ENCODE results near the gene SLC38A7. TPM values are rescaled to one million over a fixed set of nuclear protein-coding genes. Genes with fewer than 3 reads are reported as not detected.
"Not testable (repeated sequence)": the region's sequence is repeated elsewhere in the genome, so short reads cannot be mapped to it uniquely, and the experiment has no call there.

Gene SLC38A7
- total RNA-seq, 1 donor: 18.6 TPM

GRCh38 chr16:58678716-58679115, 5.9 kb downstream of the SLC38A7 start:
- peak in 1 of 3 donors; percentile 45 for DNase-seq (ENCODE audit: low read depth in 2 of 3, low spot score in 2 of 3)

DNA sequence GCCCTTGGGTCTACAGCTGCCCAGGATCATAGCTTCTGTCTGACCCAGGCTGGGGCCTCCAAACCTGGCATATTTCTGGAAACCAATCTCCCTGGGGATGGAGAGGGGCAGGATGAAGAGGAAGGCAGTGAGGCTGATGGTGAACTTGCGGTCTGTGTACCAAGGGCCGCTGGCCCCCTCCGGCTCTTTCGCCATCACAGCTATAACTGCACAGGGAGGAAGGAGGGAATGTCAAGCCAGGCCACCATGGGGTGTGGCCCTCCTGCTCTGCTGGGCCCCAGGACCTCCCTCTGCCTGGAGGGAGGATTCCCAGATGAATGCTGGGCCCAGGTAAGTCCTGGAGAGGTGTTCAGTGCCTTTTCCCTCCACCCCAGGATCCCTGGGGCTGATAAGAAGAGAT, 6.3 kb downstream of the SLC38A7 start:
- DNase-seq (ENCODE audit: low read depth in 2 of 3, low spot score in 2 of 3): no peak

GRCh38 chr16:58670946-58671583, 13.5 kb downstream of the SLC38A7 start:
- no peak for DNase-seq (ENCODE audit: low read depth in 2 of 3, low spot score in 2 of 3)

DNA sequence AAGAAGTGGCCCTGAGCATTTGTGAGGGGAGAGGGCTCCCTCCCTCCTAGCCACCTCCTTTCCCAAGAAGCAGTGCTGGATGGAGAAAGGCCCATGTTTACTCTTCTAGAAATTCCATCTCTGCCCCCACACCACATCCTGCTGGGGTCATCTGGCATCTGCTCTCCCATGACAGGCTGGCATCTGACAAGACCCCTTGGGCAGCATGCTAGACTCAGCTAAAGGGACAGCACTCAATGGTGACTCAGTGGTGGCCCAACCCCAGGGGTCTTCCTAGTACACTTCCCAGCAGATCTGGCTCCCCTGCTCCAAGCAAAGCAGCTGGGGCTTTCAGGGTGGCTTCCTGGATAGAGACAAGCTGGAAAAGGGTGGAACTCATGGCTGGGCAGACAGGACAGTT, 14.4 kb downstream of the SLC38A7 start:
- no peak for DNase-seq (ENCODE audit: low read depth in 2 of 3, low spot score in 2 of 3)

DNA sequence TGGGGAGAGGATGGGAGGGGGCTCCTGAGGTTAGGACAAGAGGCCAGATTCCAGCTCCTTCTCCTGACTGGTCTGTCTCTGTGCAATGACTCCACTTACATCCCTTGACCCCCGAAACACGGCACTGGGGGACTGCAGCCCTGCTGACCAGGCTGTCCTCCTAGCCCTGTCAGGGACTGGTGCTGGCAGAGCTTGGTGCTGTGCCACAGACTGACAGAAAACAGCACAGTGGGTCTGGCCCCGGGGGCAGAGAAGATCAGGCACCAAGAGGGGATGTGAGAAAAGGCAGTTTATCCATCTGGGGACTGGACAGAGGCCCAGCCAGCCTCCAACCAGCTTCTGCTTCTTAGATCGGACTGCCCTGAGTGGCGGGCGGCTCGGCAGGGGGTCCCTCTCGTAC, 19.4 kb downstream of the SLC38A7 start:
- DNase-seq (ENCODE audit: low read depth in 2 of 3, low spot score in 2 of 3): no peak

- peak in 2 of 3 donors; percentile 68 to 81 for DNase-seq (ENCODE audit: low read depth in 2 of 3, low spot score in 2 of 3)
These were observed 23.3 kb downstream of the SLC38A7 start for GRCh38 chr16:58661199-58661830.

DNA sequence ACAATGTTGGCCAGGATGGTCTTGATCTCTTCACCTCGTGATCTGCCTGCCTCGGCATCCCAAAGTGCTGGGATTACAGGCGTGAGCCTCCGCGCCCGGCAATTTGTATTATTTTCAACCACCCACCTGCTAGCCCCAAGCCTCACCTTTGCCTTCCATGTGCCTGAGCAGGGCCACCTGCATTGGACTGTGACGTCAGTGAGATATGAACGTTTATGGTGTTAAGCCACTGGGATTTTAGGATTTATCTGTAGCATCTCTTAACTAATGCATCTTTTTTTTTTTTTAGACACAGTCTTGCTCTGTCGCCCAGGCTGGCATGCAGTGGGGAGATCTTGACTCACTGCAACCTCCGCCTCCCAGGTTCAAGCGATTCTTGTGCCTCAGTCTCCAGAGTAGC, 24.7 kb downstream of the SLC38A7 start:
- DNase-seq (ENCODE audit: low read depth in 2 of 3, low spot score in 2 of 3): not testable (repeated sequence)

GRCh38 chr16:58658796-58659211, 25.8 kb downstream of the SLC38A7 start:
- DNase-seq (ENCODE audit: low read depth in 2 of 3, low spot score in 2 of 3): peak in 1 of 3 donors; percentile 4

GRCh38 chr16:58656899-58657298, 27.7 kb downstream of the SLC38A7 start:
- DNase-seq (ENCODE audit: low read depth in 2 of 3, low spot score in 2 of 3): no peak

DNA sequence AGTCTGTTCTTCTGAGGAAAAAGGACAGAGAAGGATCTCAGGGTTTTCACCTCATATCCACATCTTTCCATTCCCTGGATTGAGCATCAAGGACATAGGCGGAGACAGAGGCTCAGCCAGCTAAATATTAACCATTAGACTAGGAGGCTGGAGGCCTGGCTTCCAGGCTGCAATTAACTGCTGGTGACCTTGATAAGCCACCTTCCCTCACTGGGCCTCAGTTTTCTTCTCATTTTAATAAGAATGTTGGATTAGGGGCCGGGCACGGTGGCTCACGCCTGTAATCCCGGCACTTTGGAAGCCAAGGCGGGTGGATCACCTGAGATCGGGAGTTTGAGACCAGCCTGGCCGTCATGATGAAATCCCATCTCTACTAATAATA, 29.4 kb downstream of the SLC38A7 start:
- no peak for DNase-seq (ENCODE audit: low read depth in 2 of 3, low spot score in 2 of 3)

- no peak for DNase-seq (ENCODE audit: low read depth in 2 of 3, low spot score in 2 of 3)
These were observed 29.9 kb downstream of the SLC38A7 start for GRCh38 chr16:58654560-58655214.

- no peak for DNase-seq (ENCODE audit: low read depth in 2 of 3, low spot score in 2 of 3)
These were observed 31.8 kb downstream of the SLC38A7 start for GRCh38 chr16:58652741-58653140.

DNA sequence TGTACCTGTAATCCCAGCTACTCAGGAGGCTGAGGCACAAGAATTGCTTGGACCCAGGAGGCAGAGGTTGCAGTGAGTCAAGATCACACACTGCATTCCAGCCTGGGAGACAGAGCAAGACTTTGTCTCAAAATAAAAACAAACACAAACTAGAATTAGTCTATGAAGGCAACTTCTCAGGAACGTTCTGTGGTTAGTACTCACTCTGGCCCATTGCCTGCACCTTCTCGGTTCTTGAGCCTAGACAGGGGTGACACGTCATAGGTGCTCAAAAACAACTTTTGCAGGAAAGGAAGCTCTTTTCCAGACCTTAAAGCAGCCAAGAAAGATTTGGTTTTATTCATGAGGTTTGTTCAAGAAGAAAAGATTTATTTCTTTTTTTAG, 32.6 kb downstream of the SLC38A7 start:
- DNase-seq (ENCODE audit: low read depth in 2 of 3, low spot score in 2 of 3): no peak

DNA sequence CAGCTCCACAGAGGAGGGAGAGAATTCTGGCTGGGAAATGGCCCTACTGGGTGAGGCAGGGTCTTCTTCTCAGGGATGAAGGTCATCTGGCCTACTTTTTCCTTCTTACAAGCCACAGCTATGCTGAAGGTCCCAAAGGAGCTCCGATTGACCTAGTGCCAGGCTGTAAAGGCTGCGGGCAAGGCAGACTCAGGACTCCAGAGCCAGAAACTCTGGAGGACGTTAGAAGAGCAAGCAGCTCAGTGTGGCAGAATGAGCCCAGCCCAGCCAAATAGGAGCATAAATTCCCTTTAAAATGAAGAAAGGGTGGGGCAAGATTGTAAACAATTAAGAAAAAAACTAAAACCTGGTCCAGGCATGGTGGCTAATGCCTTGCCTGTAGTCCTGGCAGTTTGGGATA, 34.9 kb downstream of the SLC38A7 start:
- no peak for DNase-seq (ENCODE audit: low read depth in 2 of 3, low spot score in 2 of 3)

DNA sequence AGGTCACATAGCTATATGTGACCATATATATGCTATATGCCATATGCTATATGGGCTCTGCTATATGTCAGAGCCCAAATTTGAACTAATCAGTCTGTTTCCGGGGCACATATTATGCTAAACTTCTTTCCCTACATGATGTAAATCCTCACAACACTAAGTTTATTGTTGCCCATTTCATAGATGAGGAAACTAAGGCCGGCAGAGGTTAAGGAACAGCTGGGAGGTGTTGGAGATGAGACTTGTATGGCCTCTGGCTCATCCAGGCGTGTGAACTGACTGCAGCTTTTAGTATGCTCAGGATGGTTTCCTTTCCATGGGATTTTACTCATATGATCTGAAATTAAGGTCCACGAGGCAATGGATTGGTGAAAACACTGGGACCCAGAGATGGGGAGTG, 37.5 kb downstream of the SLC38A7 start:
- no peak for DNase-seq (ENCODE audit: low read depth in 2 of 3, low spot score in 2 of 3)

- no peak for DNase-seq (ENCODE audit: low read depth in 2 of 3, low spot score in 2 of 3)
These were observed 39.6 kb downstream of the SLC38A7 start for GRCh38 chr16:58644765-58645487.

DNA sequence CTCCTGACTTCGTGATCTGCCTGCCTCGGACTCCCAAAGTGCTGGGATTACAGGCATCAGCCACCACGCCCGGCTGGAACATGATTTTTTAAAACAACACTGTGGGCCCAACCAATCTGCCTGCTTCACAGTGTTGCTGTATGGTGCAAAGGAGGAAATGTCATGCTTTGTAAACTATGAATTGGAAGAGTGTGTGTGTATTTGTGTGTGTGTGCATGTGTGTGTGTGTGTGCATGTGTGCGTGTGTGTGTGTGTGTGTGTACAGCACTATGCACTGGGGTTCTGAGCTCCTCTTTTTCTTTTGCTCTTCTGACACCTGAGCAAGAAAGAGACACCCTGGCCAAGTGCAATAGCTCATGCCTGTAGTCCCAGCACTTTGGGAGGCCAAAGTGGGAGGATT, 40.5 kb downstream of the SLC38A7 start:
- DNase-seq (ENCODE audit: low read depth in 2 of 3, low spot score in 2 of 3): no peak

GRCh38 chr16:58640949-58641348, 43.6 kb downstream of the SLC38A7 start:
- no peak for DNase-seq (ENCODE audit: low read depth in 2 of 3, low spot score in 2 of 3)

DNA sequence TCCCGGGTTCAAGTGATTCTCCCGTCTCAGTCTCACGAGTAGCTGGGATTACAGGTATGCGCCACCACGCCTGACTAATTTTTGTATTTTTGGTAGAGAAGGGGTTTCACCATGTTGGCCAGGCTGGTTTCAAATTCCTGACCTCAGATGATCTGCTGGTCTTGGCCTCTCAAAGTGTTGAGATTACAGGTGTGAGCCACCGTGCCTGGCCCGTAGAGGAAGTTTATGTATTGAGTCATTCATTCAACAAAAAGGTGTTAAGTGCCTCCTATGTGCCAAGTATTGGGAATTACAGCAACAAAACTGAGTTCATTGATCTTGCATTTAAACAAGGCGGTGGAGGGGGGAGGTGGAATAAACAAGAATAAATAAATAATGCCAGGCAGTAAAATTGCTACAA, 44.7 kb downstream of the SLC38A7 start:
- DNase-seq (ENCODE audit: low read depth in 2 of 3, low spot score in 2 of 3): no peak

DNA sequence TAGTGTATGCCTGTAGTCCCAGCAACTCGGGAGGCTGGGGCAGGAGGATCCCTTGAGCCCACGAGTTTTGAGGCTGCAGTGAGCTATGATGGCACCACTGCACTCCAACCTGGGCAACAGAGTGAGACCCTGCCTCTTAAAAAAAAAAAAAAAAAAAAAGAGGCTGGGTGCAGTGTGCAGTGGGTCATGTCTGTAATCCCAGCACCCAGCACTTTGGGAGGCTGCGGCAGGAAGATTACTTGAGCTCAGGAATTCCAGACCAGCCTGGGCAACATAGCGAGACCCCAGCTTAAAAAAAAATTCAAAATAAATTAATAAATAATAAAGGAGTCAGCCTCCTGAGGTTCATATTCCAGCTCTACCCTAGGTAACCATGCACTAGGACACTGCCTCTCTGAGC, 45.3 kb downstream of the SLC38A7 start:
- DNase-seq (ENCODE audit: low read depth in 2 of 3, low spot score in 2 of 3): no peak

All from hematopoietic multipotent progenitor cell (in vitro differentiated cells).